ENCODE data around the gene TGFBRAP1.

DNA sequence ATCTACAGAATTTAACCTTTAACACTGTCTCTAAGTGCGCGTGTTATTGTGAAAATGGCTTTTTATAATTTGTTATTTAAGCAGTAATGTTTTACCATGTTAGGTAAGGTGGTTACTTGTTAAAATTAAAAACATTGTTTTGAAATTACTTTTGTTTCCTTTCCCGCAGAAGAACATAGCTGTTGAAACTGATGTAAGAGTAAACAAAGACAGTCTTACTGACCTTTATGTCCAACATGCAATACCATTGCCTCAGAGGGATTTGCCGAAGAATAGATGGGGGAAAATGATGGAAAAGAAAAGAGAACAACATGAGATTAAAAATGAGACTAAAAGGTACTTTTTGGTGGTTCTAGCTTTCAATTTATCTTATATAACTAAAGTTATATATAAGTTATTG, 9.9 kb upstream of the TGFBRAP1 start:
- TF ChIP-seq, protein P1, sequence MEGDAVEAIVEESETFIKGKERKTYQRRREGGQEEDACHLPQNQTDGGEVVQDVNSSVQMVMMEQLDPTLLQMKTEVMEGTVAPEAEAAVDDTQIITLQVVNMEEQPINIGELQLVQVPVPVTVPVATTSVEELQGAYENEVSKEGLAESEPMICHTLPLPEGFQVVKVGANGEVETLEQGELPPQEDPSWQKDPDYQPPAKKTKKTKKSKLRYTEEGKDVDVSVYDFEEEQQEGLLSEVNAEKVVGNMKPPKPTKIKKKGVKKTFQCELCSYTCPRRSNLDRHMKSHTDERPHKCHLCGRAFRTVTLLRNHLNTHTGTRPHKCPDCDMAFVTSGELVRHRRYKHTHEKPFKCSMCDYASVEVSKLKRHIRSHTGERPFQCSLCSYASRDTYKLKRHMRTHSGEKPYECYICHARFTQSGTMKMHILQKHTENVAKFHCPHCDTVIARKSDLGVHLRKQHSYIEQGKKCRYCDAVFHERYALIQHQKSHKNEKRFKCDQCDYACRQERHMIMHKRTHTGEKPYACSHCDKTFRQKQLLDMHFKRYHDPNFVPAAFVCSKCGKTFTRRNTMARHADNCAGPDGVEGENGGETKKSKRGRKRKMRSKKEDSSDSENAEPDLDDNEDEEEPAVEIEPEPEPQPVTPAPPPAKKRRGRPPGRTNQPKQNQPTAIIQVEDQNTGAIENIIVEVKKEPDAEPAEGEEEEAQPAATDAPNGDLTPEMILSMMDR (IDR thresholded peaks at IDR 0.05), result no peak
- no peak for TF ChIP-seq POLR2A (IDR thresholded peaks at IDR 0.05)

Measured in uterus (tissue), 2 donors.